ENCODE data around the gene ZZZ3.

ZZZ3 gene

GRCh38 chr1:77680173-77680572, 2.3 kb downstream of the ZZZ3 start:
- no peak for TF ChIP-seq CTCF (conservative IDR thresholded peaks at IDR 0.05)
- H3K27ac ChIP-seq, result peak overlapping the region; percentile 96; the same call in 1 of the 2 replicates

GRCh38 chr1:77678660-77679610, 3.5 kb downstream of the ZZZ3 start:
- no peak for TF ChIP-seq CTCF (conservative IDR thresholded peaks at IDR 0.05)
- H3K27ac ChIP-seq, result peak overlapping the region; percentile 33; the same call in 1 of the 2 replicates

- peak overlapping the region; percentile 44 for H3K27ac ChIP-seq
Observed at GRCh38 chr1:77674807-77675206, 7.7 kb downstream of the ZZZ3 start.

GRCh38 chr1:77673716-77674355, 8.6 kb downstream of the ZZZ3 start:
- peak overlapping the region; percentile 44 for H3K27ac ChIP-seq
- no peak for TF ChIP-seq CTCF (conservative IDR thresholded peaks at IDR 0.05)

- peak overlapping the region; percentile 44; the same call in 1 of the 2 replicates for H3K27ac ChIP-seq
- TF ChIP-seq CTCF (conservative IDR thresholded peaks at IDR 0.05), result no peak
Observed at GRCh38 chr1:77673030-77673429, 9.4 kb downstream of the ZZZ3 start.

GRCh38 chr1:77672374-77672773, 10.1 kb downstream of the ZZZ3 start:
- no peak overlapping the region for H3K27ac ChIP-seq
- TF ChIP-seq CTCF (conservative IDR thresholded peaks at IDR 0.05), result no peak

- TF ChIP-seq CTCF (conservative IDR thresholded peaks at IDR 0.05), result no peak
- H3K27ac ChIP-seq, result no peak overlapping the region
Observed at GRCh38 chr1:77671836-77672235, 10.6 kb downstream of the ZZZ3 start.

All from VCaP (cell line).